A549 (cell line): ENCODE data around the gene NMNAT2. TPM values are rescaled to one million over a fixed set of nuclear protein-coding genes. Genes with fewer than 3 reads are reported as not detected.

ENCODE experiments used
- ATAC-seq, 2 experiments: fragments of 200-7000 bp in 1 of 2; fragments of >200 bp in 1 of 2; cut with Nextera tagmentation in 1 of 2; cut with Tn5 transposase in 1 of 2; 3 replicates each; pipeline versions ENCODE4 v1.8.0 to v1.9.1; 2018 to 2020; ENCODE audit warnings: mild to moderate bottlenecking in 1 of 2, moderate library complexity in 1 of 2
- CTCF ChIA-PET: fragments of 300-600 bp; sonication (Branson Sonifier 250); formaldehyde crosslinking; extraction: SDS; loops from one replicate; lab custom pipeline; 2021; ENCODE audit warnings: antibody characterized with exemption, inconsistent platforms; lab: Yijun Ruan, JAX
- POLR2A ChIA-PET: fragments of 350-600 bp; formaldehyde crosslinking; extraction: SDS; loops from one replicate; lab custom pipeline; 2021; ENCODE audit warnings: antibody characterized with exemption, inconsistent platforms; lab: Yijun Ruan, JAX
- DNase-seq, 2 experiments: peaks; one replicate each; pipeline versions ENCODE4 v3.0.0 to v3.0.0-alpha.2; 2011 to 2016; ENCODE audit warnings: low read depth in 1 of 2, low spot score in 1 of 2
- FAIRE-seq: peaks from 2 replicates; lab custom pipeline; 2011; peaks lifted over from hg19 to GRCh38; lab: Jason Lieb, UNC
- H3K27ac ChIP-seq, 2 experiments: fragments of >200 bp; sonication (Bioruptor Twin); formaldehyde crosslinking; 3 replicates each; pipeline ENCODE4 v1.5.1; 2016 to 2017
- H3K4me1 ChIP-seq: fragments of >200 bp; sonication (Bioruptor Twin); formaldehyde crosslinking; 3 replicates; pipeline ENCODE4 v1.6.1; 2016
- H3K4me2 ChIP-seq: fragments of >200 bp; sonication (Bioruptor Twin); formaldehyde crosslinking; 3 replicates; pipeline ENCODE4 v1.6.1; 2016
- H3K4me3 ChIP-seq: fragments of >200 bp; sonication (Bioruptor Twin); formaldehyde crosslinking; 3 replicates; pipeline ENCODE4 v1.5.1; 2016
- H3K9me3 ChIP-seq: fragments of >200 bp; sonication (Bioruptor Twin); formaldehyde crosslinking; 3 replicates; pipeline ENCODE4 v1.6.1; 2016
- BHLHE40 ChIP-seq: IDR thresholded peaks from 2 replicates; pipeline ENCODE4 v1.6.1; 2012; ENCODE audit warnings: low read depth, low read length, inconsistent platforms
- CEBPB ChIP-seq, 2 experiments: fragments of >200 bp in 1 of 2; sonication (Bioruptor Twin) in 1 of 2; formaldehyde crosslinking in 1 of 2; IDR thresholded peaks; 2 replicates each; pipeline ENCODE4 v1.6.1; 2012 to 2016
- CHD2 ChIP-seq: fragments of 150-350 bp; IDR thresholded peaks from 2 replicates; pipeline ENCODE4 v1.6.1; 2014; ENCODE audit warnings: low read length; ENCODE audit not compliant: partially characterized antibody
- CTCF ChIP-seq: fragments of >200 bp; sonication (Bioruptor Twin); formaldehyde crosslinking; IDR thresholded peaks from 3 replicates; pipeline ENCODE4 v1.5.1; 2016
- E2F6 ChIP-seq: IDR thresholded peaks from 2 replicates; pipeline ENCODE4 v1.6.1; 2012; ENCODE audit warnings: low read depth, borderline replicate concordance
- EHMT2 ChIP-seq: fragments of 200-600 bp; sonication (generic); IDR thresholded peaks from 2 replicates; pipeline ENCODE4 v1.6.1; 2016; ENCODE audit warnings: antibody characterized with exemption, low read depth, mild to moderate bottlenecking, moderate library complexity
- HDAC2 ChIP-seq: fragments of 200-600 bp; sonication (generic); IDR thresholded peaks from 2 replicates; pipeline ENCODE4 v1.6.1; 2016
- HOXB5 ChIP-seq: fragments of 250-450 bp; sonication (Bioruptor Pico); IDR thresholded peaks from 2 replicates; pipeline ENCODE4 v1.5.0; 2020; ENCODE audit warnings: mild to moderate bottlenecking, moderate library complexity
- JUN ChIP-seq, 2 experiments: fragments of >200 bp; sonication (Bioruptor Twin); formaldehyde crosslinking; IDR thresholded peaks; 2 replicates in 1 of 2; 3 replicates in 1 of 2; pipeline ENCODE4 v1.6.1; 2016 to 2017
- NPAS2 ChIP-seq: fragments of 250-450 bp; sonication (Bioruptor Pico); IDR thresholded peaks from 2 replicates; pipeline ENCODE4 v1.8.0; 2022; ENCODE audit warnings: mild to moderate bottlenecking, moderate library complexity, borderline replicate concordance
- NR3C1 ChIP-seq: fragments of >200 bp; sonication (Bioruptor Twin); formaldehyde crosslinking; IDR thresholded peaks from 3 replicates; pipeline ENCODE4 v1.6.1; 2017
- PHF8 ChIP-seq: fragments of 200-600 bp; sonication (generic); IDR thresholded peaks from 2 replicates; pipeline ENCODE4 v1.6.1; 2016; ENCODE audit warnings: low read depth, mild to moderate bottlenecking, antibody characterized with exemption, moderate library complexity, borderline replicate concordance
- POLR2A ChIP-seq: IDR thresholded peaks from 2 replicates; pipeline ENCODE4 v1.6.1; 2012; ENCODE audit warnings: mild to moderate bottlenecking, low read length
- RARB ChIP-seq: fragments of 250-450 bp; sonication (Bioruptor Pico); IDR thresholded peaks from 2 replicates; pipeline ENCODE4 v1.8.0; 2021; ENCODE audit warnings: mild to moderate bottlenecking, moderate library complexity
- RCOR1 ChIP-seq: fragments of 150-350 bp; IDR thresholded peaks from 2 replicates; pipeline ENCODE4 v1.6.1; 2014; ENCODE audit warnings: antibody characterized with exemption, low read length, low read depth
- SREBF2 ChIP-seq: fragments of 450-650 bp; IDR thresholded peaks from 2 replicates; pipeline ENCODE4 v1.6.1; 2014; ENCODE audit warnings: mild to moderate bottlenecking, moderate library complexity
- USF2 ChIP-seq: fragments of 450-650 bp; IDR thresholded peaks from 2 replicates; pipeline ENCODE4 v1.6.1; 2014; ENCODE audit warnings: antibody characterized with exemption
- ZC3H11A ChIP-seq: fragments of 450-650 bp; IDR thresholded peaks from 2 replicates; pipeline ENCODE4 v1.6.1; 2014; ENCODE audit warnings: antibody characterized with exemption, mild to moderate bottlenecking
- ZNF302 ChIP-seq: fragments of 250-450 bp; sonication (Bioruptor Pico); IDR thresholded peaks from 2 replicates; pipeline ENCODE4 v1.9.0; 2021; ENCODE audit warnings: inconsistent platforms, mild to moderate bottlenecking, moderate library complexity
- WGBS: methylation state at CpG from one replicate; pipeline ENCODE4 v1.1.6; 2017; ENCODE audit errors: missing lambda C conversion rate; 5-methylcytosine and 5-hydroxymethylcytosine counted together
- polyA plus RNA-seq, 4 experiments: library from polyadenylated mRNA; depleted of rRNA in 3 of 4; stranded (reverse); fragments of >200 nt; fragmentation: RNase III in 1 of 4; extraction: RNeasy Plus Mini Kit Qiagen cat#74134 plus additional on column Dnase treatment in 1 of 4; gene quantifications; 2 replicates in 3 of 4; 3 replicates in 1 of 4; pipeline ENCODE4 v1.2.3, GENCODE V29; 2011 to 2017

Gene NMNAT2
- polyA plus RNA-seq, 2 of the 4 experiments (the other 2 are of a cell fraction) = 0.16 to 0.63 TPM

GRCh38 chr1:183230413-183230812, 187.8 kb downstream of the NMNAT2 start:
- H3K27ac ChIP-seq = 0 out of 6 replicates have a peak overlapping the region, but pooled peaks of 1 of the 2 experiments have one; percentile 21
- 56% methylated on average over 2 of the region's 2 CpGs for WGBS
- H3K4me3 ChIP-seq = no peak overlapping the region
- ATAC-seq = no peak
- peaks cover 24% of the 10 kb centered on the region for H3K4me1 ChIP-seq
- DNase-seq = no peak
- H3K4me2 ChIP-seq = 0 out of 3 replicates have a peak overlapping the region, but pooled peaks have one; percentile 6
- no peak for FAIRE-seq
- TF ChIP-seq POLR2A (no peak), NPAS2 (CRISPR knock-in tag) (no peak), HDAC2 (no peak), SREBF2 (no peak), RCOR1 (no peak), CEBPB (IDR thresholded peaks at IDR 0.05) (no peak), CHD2 (no peak), EHMT2 (no peak), RARB (CRISPR knock-in tag) (no peak), BHLHE40 (no peak), USF2 (no peak)
- no peaks in the 10 kb centered on the region for H3K9me3 ChIP-seq
- CTCF ChIA-PET = interaction anchor here (1.3 to 3.1 kb wide), 2 partner anchors 178 to 268 kb away, joined by 3 to 7 read pairs; no protein-coding TSS in a partner anchor
- POLR2A ChIA-PET = no interaction called here

GRCh38 chr1:183228347-183229220, 189.6 kb downstream of the NMNAT2 start:
- no peak for TF ChIP-seq ZNF302
- TF ChIP-seq CTCF = peak; percentile 5; the same call in 1 of the 3 replicates
- TF ChIP-seq NR3C1 = no peak
- no peak for TF ChIP-seq JUN (IDR thresholded peaks at IDR 0.05)
- TF ChIP-seq ZC3H11A = no peak
- TF ChIP-seq CEBPB (IDR thresholded peaks at IDR 0.05) = no peak
- no peak for TF ChIP-seq E2F6
- TF ChIP-seq HOXB5 = no peak
- TF ChIP-seq PHF8 = no peak
- no peak for FAIRE-seq
- ChIA-PET POLR2A (interaction anchor here (1.2 kb wide), 1 partner anchor 266 kb away, joined by 4 read pairs; no protein-coding TSS in a partner anchor), CTCF (interaction anchor here (0.6 to 6.0 kb wide), 31 partner anchors 8 to 270 kb away, joined by 3 to 40 read pairs (median 4); no protein-coding TSS in a partner anchor)
- Histone ChIP-seq H3K4me2 (no peak overlapping the region), H3K4me3 (no peak overlapping the region), H3K27ac (no peak overlapping the region), H3K9me3 (no peaks in the 10 kb centered on the region), H3K4me1 (peaks cover 18% of the 10 kb centered on the region)
- 77% methylated on average over 13 of the region's 13 CpGs for WGBS
- DNase-seq = no peak
- ATAC-seq = peak in 1 of 2 experiments; percentile 47; a peak in 4 of 6 replicates
